HG03103 (cell line): ENCODE measurements around the gene LSM7.

Experiments
- ATAC-seq: cut with Tn5 transposase; IDR thresholded peaks from one replicate; pipeline ENCODE4 v1.9.1; 2021; ENCODE audit warnings: low read depth; ENCODE audit not compliant: unreplicated experiment

LSM7 gene

DNA sequence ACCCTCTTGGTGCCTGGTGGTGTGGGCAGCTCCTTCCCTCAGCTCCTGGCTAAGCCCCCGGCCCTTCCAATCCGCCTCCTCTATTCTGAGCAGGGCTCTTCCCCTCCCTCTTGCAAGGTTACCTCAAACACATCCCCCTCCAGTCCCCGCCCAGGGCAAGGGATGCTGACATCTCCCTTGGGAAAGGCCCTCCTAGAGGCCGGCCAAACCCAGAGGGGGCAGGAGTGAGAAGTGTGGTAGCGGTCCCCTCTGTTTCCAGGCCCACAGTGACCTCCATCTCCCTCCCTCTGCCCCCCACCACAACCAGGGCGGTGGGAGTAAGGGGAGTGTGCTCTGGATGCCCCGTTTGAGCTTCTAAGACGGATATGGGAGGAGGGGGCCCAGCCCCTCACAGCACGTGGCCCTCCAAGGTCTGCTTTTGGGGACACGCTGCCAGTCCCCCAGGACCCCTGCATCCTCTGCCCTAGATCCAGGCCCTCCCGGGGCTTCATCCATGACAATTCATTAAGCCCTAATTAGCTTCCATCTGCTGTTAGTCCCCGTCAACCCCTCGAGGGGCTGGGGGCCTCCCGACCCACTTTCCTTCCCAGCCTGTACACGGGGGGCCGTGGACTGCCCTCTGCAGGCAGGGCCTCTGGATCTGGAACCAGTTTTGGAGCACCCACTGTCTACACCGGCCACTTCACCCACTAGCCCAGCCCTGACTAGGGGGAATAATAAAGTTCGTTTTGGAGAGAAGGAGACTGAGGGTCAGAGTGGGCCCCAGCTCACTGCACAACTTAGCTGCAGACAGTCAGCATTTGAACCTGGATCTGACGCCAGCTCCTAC, 22.7 kb downstream of the LSM7 start:
- no peak for ATAC-seq

GRCh38 chr19:2303211-2303798, 25.1 kb downstream of the LSM7 start:
- ATAC-seq, result no peak

DNA sequence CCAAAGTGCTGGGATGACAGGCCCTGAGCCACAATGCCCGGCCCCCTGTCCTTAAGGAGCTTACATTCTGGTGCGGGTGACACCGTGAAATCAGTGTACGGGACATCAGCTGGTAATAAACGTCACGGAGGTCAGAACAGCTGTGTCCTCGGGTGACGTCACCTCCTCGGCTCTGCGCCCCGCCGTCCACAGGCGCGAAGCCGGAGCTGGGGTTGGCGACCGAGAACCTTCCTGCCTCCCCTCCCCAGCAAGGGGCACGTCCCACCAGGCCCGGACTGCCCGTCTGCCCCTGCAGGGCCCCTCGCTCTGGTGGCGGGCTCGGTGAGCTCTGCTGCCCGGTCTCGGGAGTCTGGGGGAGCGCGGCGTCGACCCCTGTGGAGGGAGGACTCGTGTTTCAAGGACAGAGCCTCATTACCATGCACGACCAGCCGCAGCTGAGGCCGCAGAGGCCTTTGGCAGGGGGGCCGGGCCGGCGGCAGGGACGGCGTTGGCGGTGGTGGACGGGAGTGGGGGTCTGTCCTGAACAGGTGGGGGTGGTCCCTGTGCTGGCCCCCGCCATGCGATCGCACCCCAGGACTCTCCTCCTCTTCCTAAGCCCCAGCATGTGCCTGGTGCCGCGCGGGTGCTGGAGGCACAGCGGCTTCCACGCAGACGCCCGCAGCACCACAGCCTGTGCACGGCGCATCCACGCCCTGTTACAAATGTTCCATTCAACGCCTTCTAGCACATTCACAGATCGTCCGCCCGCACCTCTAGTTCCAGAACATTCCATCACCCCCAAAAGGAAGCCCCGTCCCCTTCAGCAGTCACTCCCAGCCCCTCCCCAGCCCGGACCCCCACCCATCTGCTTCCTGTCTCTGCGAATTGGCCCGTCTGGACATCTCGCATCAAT, 25.8 kb downstream of the LSM7 start:
- no peak for ATAC-seq

DNA sequence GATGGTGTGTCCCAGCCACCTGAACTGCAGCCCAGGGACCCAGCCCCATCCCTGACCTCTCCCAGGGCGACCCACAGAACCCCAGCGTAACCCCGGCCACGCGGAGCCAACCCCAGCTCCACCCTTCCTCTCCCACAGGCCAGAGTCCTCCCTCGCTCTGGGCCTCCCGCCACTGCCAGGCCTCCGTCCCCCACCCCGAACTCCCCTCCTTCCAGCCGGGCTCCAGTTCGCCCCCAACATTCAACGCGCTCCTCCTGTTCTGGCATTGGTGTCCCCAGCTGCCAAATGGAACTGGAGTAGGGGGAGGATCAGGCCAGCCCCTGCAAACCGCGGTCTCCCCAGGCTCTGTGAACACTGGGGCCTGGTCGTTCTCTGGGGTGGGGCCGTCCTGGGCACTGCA, 27.9 kb downstream of the LSM7 start:
- no peak for ATAC-seq

GRCh38 chr19:2296141-2296540, 32.2 kb downstream of the LSM7 start:
- ATAC-seq, result no peak

DNA sequence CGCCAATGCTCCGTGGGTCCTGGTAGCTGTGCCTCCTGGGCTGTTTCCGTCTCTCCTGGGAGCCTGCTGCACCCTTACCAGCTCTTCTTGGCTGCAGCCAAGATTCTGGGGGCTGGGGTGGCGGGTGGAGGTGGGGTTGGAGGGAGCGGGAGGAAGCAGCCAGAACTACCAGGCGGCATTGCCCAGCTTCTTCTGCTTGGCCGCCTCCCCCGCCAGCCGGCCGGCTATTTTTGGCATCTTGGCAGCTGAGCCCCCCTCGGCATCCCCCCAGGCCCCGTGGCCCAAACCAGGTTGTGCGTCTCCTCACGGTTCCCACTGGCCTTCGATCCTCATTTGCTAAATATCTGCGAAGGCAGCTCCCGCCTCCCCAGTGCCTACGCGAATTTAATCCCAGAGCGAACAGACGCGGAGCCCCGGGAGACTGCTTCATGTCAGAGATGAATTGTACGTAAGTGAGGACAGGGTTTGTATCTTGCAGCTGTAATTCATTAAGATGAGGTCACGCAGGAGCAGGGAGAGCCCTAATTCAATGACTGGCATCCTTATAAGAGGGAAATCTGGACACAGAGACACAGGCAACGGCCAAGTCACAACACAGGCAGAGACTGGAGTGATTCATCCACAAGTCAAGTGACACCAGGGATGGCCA, 33.6 kb downstream of the LSM7 start:
- ATAC-seq, result no peak

DNA sequence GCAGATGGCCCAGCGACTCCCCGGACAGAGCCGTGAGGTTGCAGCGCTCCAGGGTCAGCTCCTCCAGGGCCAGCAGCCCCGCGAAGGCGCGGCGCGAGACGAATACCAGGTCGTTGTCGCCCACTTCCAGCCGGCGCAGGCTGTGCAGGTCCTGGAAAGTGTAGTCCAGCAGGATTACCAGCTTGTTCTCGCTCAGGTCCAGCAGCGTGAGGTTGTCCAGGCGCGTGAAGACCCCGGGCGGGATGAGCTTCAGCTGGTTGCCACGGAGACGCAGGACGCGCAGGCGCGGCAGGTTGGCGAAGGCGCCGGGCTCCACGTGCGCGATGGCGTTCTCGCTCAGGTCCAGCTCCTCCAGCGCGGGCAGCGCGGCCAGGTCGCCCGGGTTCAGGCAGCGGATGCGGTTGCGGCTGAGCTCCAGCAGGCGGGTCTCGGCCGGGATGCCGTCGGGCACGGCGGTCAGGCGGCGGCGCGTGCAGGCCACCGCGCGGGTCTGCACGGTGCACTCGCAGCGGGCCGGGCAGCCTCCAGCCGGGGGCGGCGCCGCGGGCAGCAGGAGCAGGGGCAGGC, 37.1 kb downstream of the LSM7 start:
- ATAC-seq, result no peak

DNA sequence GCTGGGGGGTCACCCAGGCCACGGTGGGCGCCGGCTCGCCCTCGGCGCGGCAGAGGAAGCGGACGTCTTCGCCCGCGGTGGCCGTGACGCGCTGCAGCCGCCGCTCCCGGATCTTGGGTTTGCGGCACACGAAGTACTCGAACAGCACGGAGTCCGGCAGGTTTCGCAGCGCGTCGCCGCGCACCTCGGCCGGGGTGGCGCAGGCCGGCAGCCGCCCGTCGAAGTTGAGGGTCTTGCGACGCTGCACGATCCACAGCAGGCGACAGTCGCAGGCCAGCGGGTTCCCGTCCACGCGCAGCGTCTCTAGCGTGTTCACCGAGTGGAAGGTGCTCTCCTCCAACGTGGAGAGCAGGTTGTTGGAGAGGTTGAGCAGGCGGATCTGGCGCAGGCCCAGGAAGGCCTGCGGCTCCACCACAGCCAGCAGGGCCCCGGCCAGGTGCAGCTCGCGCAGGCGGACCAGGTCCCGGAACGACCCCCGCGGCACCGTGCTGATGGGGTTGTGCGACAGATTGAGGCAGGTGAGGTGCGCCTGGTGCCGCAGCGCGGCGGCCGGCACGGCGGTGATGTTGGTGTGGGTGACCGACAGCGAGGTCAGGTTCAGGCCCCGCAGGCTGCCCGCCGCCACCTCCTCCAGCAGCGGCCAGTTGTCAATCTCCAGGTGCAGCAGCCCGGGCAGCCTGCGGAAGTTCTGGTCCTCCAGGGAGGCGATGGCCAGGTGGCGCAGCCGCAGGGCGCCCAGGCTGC, 37.8 kb downstream of the LSM7 start:
- no peak for ATAC-seq

- ATAC-seq, result no peak
These were observed 38.5 kb downstream of the LSM7 start for GRCh38 chr19:2289714-2290435.

GRCh38 chr19:2288818-2289713, 39.3 kb downstream of the LSM7 start:
- no peak for ATAC-seq

GRCh38 chr19:2288338-2288817, 40.0 kb downstream of the LSM7 start:
- ATAC-seq, result no peak

GRCh38 chr19:2287585-2288337, 40.6 kb downstream of the LSM7 start:
- no peak for ATAC-seq

GRCh38 chr19:2286402-2287140, 41.8 kb downstream of the LSM7 start:
- ATAC-seq, result no peak

GRCh38 chr19:2283835-2284507, 44.4 kb downstream of the LSM7 start:
- ATAC-seq, result no peak

DNA sequence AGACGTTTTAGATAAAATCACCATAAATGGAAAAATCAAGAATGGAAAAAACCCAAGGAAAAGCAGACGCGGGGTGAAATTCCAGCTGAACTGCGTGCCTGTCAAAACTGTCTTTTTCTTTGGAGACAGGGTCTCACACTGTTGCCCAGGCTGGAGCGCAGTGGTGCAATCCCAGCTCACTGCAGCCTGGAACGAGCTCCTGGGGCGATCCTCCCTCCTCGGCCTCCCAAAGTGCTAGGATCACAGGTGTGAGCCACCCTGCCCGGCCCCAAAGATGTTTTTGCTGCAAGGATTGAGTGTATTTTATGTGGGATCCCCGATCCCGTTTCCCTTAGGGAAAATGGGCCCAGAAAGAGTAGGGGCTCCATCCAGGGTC, 45.5 kb downstream of the LSM7 start:
- ATAC-seq, result no peak
